CD14-positive monocyte (primary cell): ENCODE results near the gene TVP23C. TPM values are rescaled to one million over a fixed set of nuclear protein-coding genes. Genes with fewer than 3 reads are reported as not detected.

Experiments
- DNase-seq, 3 donors: peaks; one replicate each; pipeline ENCODE4 v3.0.0-alpha.2; 2011 to 2022
- H2AFZ ChIP-seq: 2 replicates; pipeline ENCODE4 v1.6.0; 2012; ENCODE audit warnings: mild to moderate bottlenecking, low read depth, low read length, inconsistent platforms; ENCODE audit not compliant: insufficient read depth, poor library complexity, severe bottlenecking
- H3K27ac ChIP-seq, 2 donors: 1 replicate in 1 of 2; 2 replicates in 1 of 2; pipeline ENCODE4 v1.5.1; 2012 to 2013; ENCODE audit warnings: low read length in 2 of 2, control low read depth in 1 of 2, inconsistent platforms in 1 of 2, low read depth in 1 of 2, mild to moderate bottlenecking in 1 of 2
- H3K27me3 ChIP-seq, 2 donors: one replicate each; pipeline versions ENCODE4 v1.6.0 to v1.6.1; 2011 to 2013; ENCODE audit warnings: low read length in 2 of 2; ENCODE audit not compliant: control insufficient read depth in 2 of 2, insufficient read depth in 2 of 2
- H3K36me3 ChIP-seq, 2 donors: replicated peaks in 1 of 2; 1 replicate in 1 of 2; 2 replicates in 1 of 2; pipeline versions ENCODE4 v1.5.1 to v1.6.1; 2012 to 2013; ENCODE audit warnings: low read length in 2 of 2, control low read depth in 1 of 2, inconsistent platforms in 1 of 2, mild to moderate bottlenecking in 1 of 2; ENCODE audit not compliant: insufficient read depth in 2 of 2, control insufficient read depth in 1 of 2
- H3K4me1 ChIP-seq, 2 donors: 1 replicate in 1 of 2; 2 replicates in 1 of 2; pipeline versions ENCODE4 v1.5.1 to v1.6.1; 2012 to 2013; ENCODE audit warnings: low read length in 2 of 2, control low read depth in 1 of 2, inconsistent platforms in 1 of 2, mild to moderate bottlenecking in 1 of 2, moderate library complexity in 1 of 2; ENCODE audit not compliant: insufficient read depth in 2 of 2, control insufficient read depth in 1 of 2
- H3K4me2 ChIP-seq: replicated peaks from 2 replicates; pipeline ENCODE3; 2012; ENCODE audit warnings: low read length, moderate library complexity, mild to moderate bottlenecking; ENCODE audit not compliant: poor library complexity, severe bottlenecking; ENCODE audit errors: extremely low read depth
- H3K4me3 ChIP-seq, 3 experiments: fragments of 200-600 bp in 1 of 3; sonication (generic) in 1 of 3; replicated peaks in 1 of 3; 1 replicate in 2 of 3; 2 replicates in 1 of 3; pipeline ENCODE4 v1.5.1; 2011 to 2013; ENCODE audit warnings: low read length in 3 of 3, mild to moderate bottlenecking in 3 of 3, control low read depth in 2 of 3, low read depth in 2 of 3, inconsistent platforms in 1 of 3, moderate library complexity in 1 of 3
- H3K79me2 ChIP-seq: 2 replicates; pipeline ENCODE4 v1.6.0; 2012; ENCODE audit warnings: mild to moderate bottlenecking, control low read depth, inconsistent platforms, low read length, moderate library complexity; ENCODE audit not compliant: insufficient read depth
- H3K9ac ChIP-seq: 2 replicates; pipeline ENCODE4 v1.6.0; 2017; ENCODE audit warnings: low read length, mild to moderate bottlenecking; ENCODE audit not compliant: insufficient read depth, poor library complexity, severe bottlenecking
- H3K9me3 ChIP-seq, 2 donors: replicated peaks in 1 of 2; 1 replicate in 1 of 2; 2 replicates in 1 of 2; pipeline versions ENCODE4 v1.5.1 to v1.6.1; 2012 to 2013; ENCODE audit warnings: low read length in 2 of 2, control low read depth in 1 of 2; ENCODE audit not compliant: control insufficient read depth in 1 of 2, insufficient read depth in 1 of 2
- H4K20me1 ChIP-seq: 2 replicates; pipeline ENCODE4 v1.6.0; 2012; ENCODE audit warnings: mild to moderate bottlenecking, low read length, control low read depth, moderate library complexity; ENCODE audit not compliant: insufficient read depth
- H3K27ac Mint-ChIP-seq, 7 donors: one replicate each; pipeline ENCODE4 v1.8.0; 2020; ENCODE audit warnings: mild to moderate bottlenecking in 7 of 7, mixed read lengths in 7 of 7, moderate library complexity in 6 of 7, inconsistent platforms in 2 of 7
- H3K27me3 Mint-ChIP-seq, 3 donors: one replicate each; pipeline ENCODE4 v1.8.0; 2021 to 2022; ENCODE audit warnings: low read depth in 3 of 3, mild to moderate bottlenecking in 3 of 3, mixed read lengths in 3 of 3, moderate library complexity in 3 of 3, inconsistent platforms in 1 of 3
- H3K36me3 Mint-ChIP-seq, 2 donors: one replicate each; pipeline ENCODE4 v1.8.0; 2020; ENCODE audit warnings: mixed read lengths in 2 of 2, inconsistent platforms in 1 of 2, mild to moderate bottlenecking in 1 of 2
- H3K4me1 Mint-ChIP-seq: one replicate; pipeline ENCODE4 v1.8.0; 2020; ENCODE audit warnings: mild to moderate bottlenecking, mixed read lengths
- H3K4me3 Mint-ChIP-seq, 2 donors: one replicate each; pipeline ENCODE4 v1.8.0; 2020; ENCODE audit warnings: mild to moderate bottlenecking in 2 of 2, mixed read lengths in 2 of 2, moderate library complexity in 1 of 2
- H3K9me3 Mint-ChIP-seq, 7 donors: one replicate each; pipeline ENCODE4 v1.8.0; 2020 to 2022; ENCODE audit warnings: mixed read lengths in 7 of 7, mild to moderate bottlenecking in 6 of 7, moderate library complexity in 6 of 7, inconsistent platforms in 2 of 7
- WGBS: methylation state at CpG from one replicate; pipeline ENCODE4 v1.1.5; 2013; ENCODE audit warnings: missing lambda C conversion rate; ENCODE audit not compliant: insufficient coverage; 5-methylcytosine and 5-hydroxymethylcytosine counted together
- intact Hi-C, 2 donors: fragments of 100-400 bp; cut with micrococcal nuclease; formaldehyde crosslinking; loops; one replicate each; pipeline versions ENCODE4 v1.15.0 to v1.15.1; 2023
- polyA plus RNA-seq, 3 donors: library from polyadenylated mRNA; depleted of rRNA in 1 of 3; unstranded in 2 of 3; stranded (reverse) in 1 of 3; fragments of 300-500 nt in 2 of 3; fragments of >200 nt in 1 of 3; fragmentation: Illumina TruSeq in 2 of 3; gene quantifications; 1 replicate in 2 of 3; 2 replicates in 1 of 3; pipeline ENCODE4 v1.2.3, GENCODE V29; 2012 to 2021
- TF ChIP-seq, protein P1 (sequence below): fragments of 200-600 bp; IDR thresholded peaks from one replicate; pipeline ENCODE4 v1.8.0; 2022; ENCODE audit warnings: antibody characterized with exemption, mild to moderate bottlenecking

The TVP23C gene
- polyA plus RNA-seq, 3 donors = 0.88 to 3.3 (median 1.4) TPM

DNA sequence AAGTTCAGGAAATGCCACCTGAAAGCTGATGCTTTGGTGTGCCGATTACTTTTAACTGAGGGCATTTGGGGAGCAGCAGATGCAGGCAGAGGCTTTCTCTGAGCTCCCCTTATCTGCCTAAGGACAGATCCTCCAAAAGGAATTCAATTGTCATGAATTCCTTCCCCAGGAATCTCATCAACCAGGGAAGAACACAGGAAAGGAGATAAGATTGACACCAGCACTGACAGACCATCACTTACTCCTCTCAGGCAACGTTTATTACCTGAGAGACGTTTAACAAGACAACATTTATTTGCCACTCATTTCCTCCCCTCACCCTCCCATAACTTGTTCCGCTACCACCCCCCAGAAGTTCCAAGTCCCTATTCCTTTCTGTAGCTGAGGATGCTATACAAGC lies 78.2 kb downstream of the TVP23C start:
- H3K9me3 Mint-ChIP-seq = peaks cover 0 to 4% (median 2%) of the 10 kb centered on the region in 7 donors
- Histone ChIP-seq H4K20me1 (no peaks in the 10 kb centered on the region), H2AFZ (no peak overlapping the region), H3K4me1 (no peaks in the 10 kb centered on the region), H3K9ac (no peak overlapping the region), H3K27me3 (no peaks in the 10 kb centered on the region), H3K4me2 (no peak overlapping the region), H3K27ac (no peak overlapping the region), H3K4me3 (no peak overlapping the region), H3K9me3 (peaks cover 0 to 3% of the 10 kb centered on the region in 2 donors), H3K36me3 (no peaks in the 10 kb centered on the region), H3K79me2 (no peaks in the 10 kb centered on the region)
- TF ChIP-seq, protein P1, sequence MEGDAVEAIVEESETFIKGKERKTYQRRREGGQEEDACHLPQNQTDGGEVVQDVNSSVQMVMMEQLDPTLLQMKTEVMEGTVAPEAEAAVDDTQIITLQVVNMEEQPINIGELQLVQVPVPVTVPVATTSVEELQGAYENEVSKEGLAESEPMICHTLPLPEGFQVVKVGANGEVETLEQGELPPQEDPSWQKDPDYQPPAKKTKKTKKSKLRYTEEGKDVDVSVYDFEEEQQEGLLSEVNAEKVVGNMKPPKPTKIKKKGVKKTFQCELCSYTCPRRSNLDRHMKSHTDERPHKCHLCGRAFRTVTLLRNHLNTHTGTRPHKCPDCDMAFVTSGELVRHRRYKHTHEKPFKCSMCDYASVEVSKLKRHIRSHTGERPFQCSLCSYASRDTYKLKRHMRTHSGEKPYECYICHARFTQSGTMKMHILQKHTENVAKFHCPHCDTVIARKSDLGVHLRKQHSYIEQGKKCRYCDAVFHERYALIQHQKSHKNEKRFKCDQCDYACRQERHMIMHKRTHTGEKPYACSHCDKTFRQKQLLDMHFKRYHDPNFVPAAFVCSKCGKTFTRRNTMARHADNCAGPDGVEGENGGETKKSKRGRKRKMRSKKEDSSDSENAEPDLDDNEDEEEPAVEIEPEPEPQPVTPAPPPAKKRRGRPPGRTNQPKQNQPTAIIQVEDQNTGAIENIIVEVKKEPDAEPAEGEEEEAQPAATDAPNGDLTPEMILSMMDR = no peak
- no peak overlapping the region for H3K27ac Mint-ChIP-seq
- intact Hi-C loops = no loop called here
- H3K36me3 Mint-ChIP-seq = no peaks in the 10 kb centered on the region
- no peak for DNase-seq
- WGBS = no CpG with 5 or more reads among the region's 4 CpGs
- peaks cover 2% of the 10 kb centered on the region for H3K4me1 Mint-ChIP-seq
- H3K27me3 Mint-ChIP-seq = peaks cover 0 to 5% (median 0%) of the 10 kb centered on the region in 3 donors
- H3K4me3 Mint-ChIP-seq = no peak overlapping the region

DNA sequence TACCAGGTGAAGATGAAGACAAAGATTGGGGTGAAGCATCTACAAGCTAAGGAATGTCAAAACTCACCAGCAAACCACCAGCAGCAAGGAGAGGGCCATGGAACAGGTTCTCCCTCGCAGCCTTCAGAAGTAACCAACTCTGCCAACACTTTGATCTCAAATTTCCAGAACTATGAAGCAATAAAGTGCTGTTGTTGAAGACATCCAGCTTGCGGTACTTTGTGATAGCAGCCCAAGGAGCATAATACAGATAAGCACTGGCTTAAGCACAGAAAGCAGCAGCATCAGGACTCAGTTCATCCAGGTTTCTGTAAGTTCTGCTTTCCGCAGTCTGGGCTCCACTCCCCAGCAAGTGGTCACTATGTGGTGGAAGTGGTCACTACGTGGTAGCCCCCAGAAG lies 79.9 kb downstream of the TVP23C start:
- TF ChIP-seq, protein P1 = no peak

More for the DNA sequence above, 79.9 kb downstream of the TVP23C start:
- Mint-ChIP-seq H3K9me3 (peaks cover 0 to 2% (median 0%) of the 10 kb centered on the region in 7 donors), H3K4me3 (no peak overlapping the region), H3K27ac (no peak overlapping the region), H3K27me3 (peaks cover 0 to 5% (median 0%) of the 10 kb centered on the region in 3 donors), H3K4me1 (peaks cover 2% of the 10 kb centered on the region), H3K36me3 (no peaks in the 10 kb centered on the region)
- no CpG with 5 or more reads among the region's 4 CpGs for WGBS
- Histone ChIP-seq H3K9ac (no peak overlapping the region), H4K20me1 (no peaks in the 10 kb centered on the region), H3K79me2 (no peaks in the 10 kb centered on the region), H3K27ac (no peak overlapping the region), H2AFZ (no peak overlapping the region), H3K4me3 (no peak overlapping the region), H3K9me3 (no peaks in the 10 kb centered on the region), H3K27me3 (no peaks in the 10 kb centered on the region), H3K36me3 (no peaks in the 10 kb centered on the region), H3K4me1 (no peaks in the 10 kb centered on the region), H3K4me2 (no peak overlapping the region)
- DNase-seq = no peak
- intact Hi-C loops = no loop called here
